KBM-7 (cell line): ENCODE data around the gene OCLN.
"Not testable (repeated sequence)": the region's sequence is repeated elsewhere in the genome, so short reads cannot be mapped to it uniquely, and the experiment has no call there.

Experiments
- DNase-seq: peaks from one replicate; pipeline ENCODE4 v3.0.0-alpha.2; 2015
- in situ Hi-C: fragments of 300-500 bp; cut with MboI; formaldehyde crosslinking; loops from 2 replicates; pipeline ENCODE4 v1.14.3; 2020; ENCODE audit warnings: low sequenced_read_pairs, low pct_unique_long_range_greater_than_20kb, mixed read lengths

OCLN gene

DNA sequence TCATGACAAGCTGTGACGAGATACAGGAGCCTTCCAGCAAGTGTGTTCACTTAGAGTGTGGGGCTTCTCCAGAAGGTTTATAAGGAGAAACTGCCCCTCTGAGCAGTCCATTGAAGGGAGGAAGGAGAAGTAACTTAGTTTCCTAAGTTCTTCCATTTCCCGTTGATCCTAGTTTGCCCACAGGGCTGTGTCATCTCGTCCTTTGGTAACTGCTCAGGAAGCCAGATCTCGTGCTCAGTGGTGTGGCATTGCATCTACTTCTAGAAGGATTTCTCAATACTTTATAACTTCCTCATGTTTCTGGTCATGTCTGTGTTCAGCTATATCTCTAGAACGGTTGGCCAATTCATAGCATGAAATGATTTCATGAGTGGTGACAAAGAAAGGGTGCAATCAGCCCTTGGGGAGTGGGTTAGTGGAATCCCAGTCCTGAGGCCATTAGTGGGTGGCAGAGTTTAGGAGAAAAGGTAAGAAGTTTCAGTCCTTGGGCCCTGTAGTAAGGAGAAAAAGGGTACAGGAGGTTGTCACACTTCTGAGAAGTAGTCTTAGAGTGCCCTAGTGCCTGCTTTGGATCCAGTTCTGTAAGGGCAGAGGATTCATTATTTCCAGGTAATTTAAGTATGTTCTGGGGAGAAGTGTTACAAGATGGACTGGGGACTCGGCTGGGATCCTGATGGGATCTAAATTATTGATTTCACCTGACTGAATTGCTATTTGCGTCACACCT lies 103.7 kb downstream of the OCLN start:
- in situ Hi-C loops, DNase-seq: not testable (repeated sequence)

DNA sequence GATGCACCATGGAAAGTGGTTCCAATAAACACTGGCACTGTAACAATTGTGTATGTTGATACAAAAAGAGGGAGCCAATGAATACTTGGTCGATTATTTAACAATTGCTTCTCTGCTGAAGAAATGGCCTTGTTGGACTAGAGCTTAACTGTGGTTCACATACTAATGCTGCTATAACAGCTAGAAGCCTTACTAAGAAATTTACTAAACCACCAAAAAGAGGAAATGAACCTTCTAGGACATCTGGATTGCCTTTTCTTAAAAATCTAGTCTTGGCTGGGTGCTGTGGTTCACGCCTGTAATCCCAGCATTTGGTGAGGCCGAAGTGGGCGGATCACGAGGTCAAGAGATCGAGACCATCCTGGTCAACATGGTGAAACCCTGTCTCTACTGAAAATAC lies 109.4 kb downstream of the OCLN start:
- in situ Hi-C loops, DNase-seq: not testable (repeated sequence)

DNA sequence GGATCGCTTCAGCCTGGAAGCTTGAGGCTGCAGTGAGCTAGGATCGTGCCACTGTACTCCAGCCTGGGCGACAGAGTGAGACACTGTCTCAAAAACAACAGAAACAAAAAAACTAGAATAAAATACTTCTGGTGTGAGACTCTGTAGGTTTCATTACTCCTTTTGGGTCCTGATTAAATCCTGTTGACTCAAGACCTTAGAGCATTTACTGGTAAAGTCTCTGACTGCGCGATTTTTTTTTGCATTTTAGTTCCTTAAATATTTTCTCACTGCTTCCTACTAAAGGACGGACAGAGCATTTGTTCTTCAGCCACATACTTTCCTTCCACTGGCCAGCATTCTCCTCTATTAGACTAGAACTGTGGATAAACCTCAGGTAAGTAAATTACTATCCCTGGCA lies 114.2 kb downstream of the OCLN start:
- in situ Hi-C loops, DNase-seq: not testable (repeated sequence)
